ENCODE data around the gene CD82.
"Not testable (repeated sequence)": the region's sequence is repeated elsewhere in the genome, so short reads cannot be mapped to it uniquely, and the experiment has no call there.

- TF ChIP-seq CTCF (IDR thresholded peaks at IDR 0.05; ENCODE audit: insufficient read depth, low read length, poor library complexity, severe bottlenecking); EZH2phosphoT487 (conservative IDR thresholded peaks at IDR 0.05; ENCODE audit: low read length): not testable (repeated sequence)
Observed at GRCh38 chr11:44547534-44547933, 17.9 kb upstream of the CD82 start.

Data from SU-DHL-6 (cell line).